OCI-LY3 (cell line): ENCODE data around the gene AOX1.

Experiments
- H2AFZ ChIP-seq: fragments of 200-600, 300-600 bp; shearing (Covaris generic); 2 replicates; pipeline ENCODE4 v1.6.0; 2014; ENCODE audit warnings: antibody characterized with exemption, low read depth, low read length
- H3K27ac ChIP-seq: fragments of 200-600, 300-600 bp; sonication (generic); 2 replicates; pipeline ENCODE4 v1.5.1; 2014; ENCODE audit warnings: mild to moderate bottlenecking, low read length, moderate library complexity, mixed read lengths
- H3K27me3 ChIP-seq: fragments of 200-600, 300-600 bp; sonication (generic); 2 replicates; pipeline ENCODE4 v1.6.1; 2014; ENCODE audit warnings: low read depth, low read length, mixed read lengths
- H3K36me3 ChIP-seq: fragments of 200-600, 300-600 bp; sonication (generic); replicated peaks from 2 replicates; pipeline ENCODE3; 2014; ENCODE audit warnings: low read depth, low read length, mixed read lengths
- H3K4me1 ChIP-seq: fragments of 300-600, 200-600 bp; sonication (generic); 2 replicates; pipeline ENCODE4 v1.6.1; 2014; ENCODE audit warnings: low read length, mixed read lengths
- H3K4me2 ChIP-seq: fragments of 200-600, 300-600 bp; sonication (generic); 2 replicates; pipeline ENCODE4 v1.6.1; 2014; ENCODE audit warnings: low read length, mixed read lengths
- H3K4me3 ChIP-seq: fragments of 300-600, 200-600 bp; sonication (generic); 2 replicates; pipeline ENCODE4 v1.5.1; 2014; ENCODE audit warnings: antibody characterized with exemption, mild to moderate bottlenecking, low read length, moderate library complexity
- H3K79me2 ChIP-seq: fragments of 300-600, 200-600 bp; shearing (Covaris generic); 2 replicates; pipeline ENCODE4 v1.6.1; 2014; ENCODE audit warnings: mild to moderate bottlenecking, low read length, mixed read lengths
- H3K9ac ChIP-seq: fragments of 300-600, 200-600 bp; shearing (Covaris generic); 2 replicates; pipeline ENCODE4 v1.6.0; 2014; ENCODE audit warnings: mild to moderate bottlenecking, low read length, moderate library complexity
- H3K9me3 ChIP-seq: fragments of 200-600, 300-600 bp; shearing (Covaris generic); 2 replicates; pipeline ENCODE4 v1.6.1; 2014; ENCODE audit warnings: low read length, mixed read lengths; ENCODE audit not compliant: insufficient read depth
- H4K20me1 ChIP-seq: fragments of 200-600, 300-600 bp; sonication (generic); 2 replicates; pipeline ENCODE4 v1.6.1; 2016; ENCODE audit warnings: low read length, mixed read lengths; ENCODE audit not compliant: insufficient read depth
- CTCF ChIP-seq: fragments of 200-600, 300-600 bp; sonication (generic); IDR thresholded peaks from 2 replicates; pipeline ENCODE4 v1.5.1; 2014; ENCODE audit warnings: antibody characterized with exemption, low read length, low read depth
- EZH2phosphoT487 ChIP-seq: fragments of 200-600 bp; shearing (Covaris generic); IDR thresholded peaks from 2 replicates; pipeline ENCODE4 v1.6.1; 2018; ENCODE audit warnings: antibody characterized with exemption, mixed run types, low read depth

The AOX1 gene

GRCh38 chr2:200702646-200703118 is 116.9 kb downstream of the AOX1 start:
- TF ChIP-seq CTCF (no peak), EZH2phosphoT487 (no peak)
- Histone ChIP-seq H3K27me3 (peaks cover 10% of the 10 kb centered on the region; the same call in 1 of the 2 replicates), H3K27ac (no peak overlapping the region), H3K9ac (no peak overlapping the region), H3K79me2 (no peaks in the 10 kb centered on the region), H2AFZ (peak overlapping the region; percentile 50; the same call in 1 of the 2 replicates), H3K36me3 (no peaks in the 10 kb centered on the region), H3K4me1 (peaks cover 11% of the 10 kb centered on the region), H4K20me1 (no peaks in the 10 kb centered on the region), H3K4me3 (peak overlapping the region; percentile 12; the same call in 1 of the 2 replicates), H3K9me3 (no peaks in the 10 kb centered on the region), H3K4me2 (peak overlapping the region; percentile 36)

- Histone ChIP-seq H3K4me2 (peak overlapping the region; percentile 36), H3K36me3 (no peaks in the 10 kb centered on the region), H3K9me3 (no peaks in the 10 kb centered on the region), H3K4me3 (peak overlapping the region; percentile 12; the same call in 1 of the 2 replicates), H3K9ac (no peak overlapping the region), H3K79me2 (no peaks in the 10 kb centered on the region), H3K27me3 (peaks cover 10% of the 10 kb centered on the region; the same call in 1 of the 2 replicates), H3K4me1 (peaks cover 11% of the 10 kb centered on the region), H2AFZ (peak overlapping the region; percentile 73), H4K20me1 (no peaks in the 10 kb centered on the region), H3K27ac (no peak overlapping the region)
- no peak for TF ChIP-seq EZH2phosphoT487
- TF ChIP-seq CTCF = peak; percentile 79
These were observed 117.5 kb downstream of the AOX1 start for GRCh38 chr2:200703127-200703925.

GRCh38 chr2:200703926-200704637 is 118.3 kb downstream of the AOX1 start:
- no peak overlapping the region; the same call in 1 of the 2 replicates for H3K4me2 ChIP-seq
- no peaks in the 10 kb centered on the region for H3K79me2 ChIP-seq
- no peak overlapping the region for H3K27ac ChIP-seq
- H4K20me1 ChIP-seq = no peaks in the 10 kb centered on the region
- H3K27me3 ChIP-seq = peaks cover 10% of the 10 kb centered on the region; the same call in 1 of the 2 replicates
- H3K4me1 ChIP-seq = peaks cover 11% of the 10 kb centered on the region
- H2AFZ ChIP-seq = peak overlapping the region; percentile 73
- no peaks in the 10 kb centered on the region for H3K9me3 ChIP-seq
- TF ChIP-seq EZH2phosphoT487 = no peak
- TF ChIP-seq CTCF = no peak
- H3K36me3 ChIP-seq = no peaks in the 10 kb centered on the region
- H3K4me3 ChIP-seq = no peak overlapping the region
- no peak overlapping the region for H3K9ac ChIP-seq
